SK-N-SH (cell line): ENCODE measurements around the gene MYO9B. TPM values are rescaled to one million over a fixed set of nuclear protein-coding genes. Genes with fewer than 3 reads are reported as not detected.

ENCODE experiments used
- CTCF ChIA-PET: fragments of 300-600, 350-600 bp; formaldehyde crosslinking; extraction: SDS; loops from one replicate; lab custom pipeline; 2021; lab: Yijun Ruan, JAX
- POLR2A ChIA-PET: fragments of 350-600 bp; sonication (Branson Sonifier 250); formaldehyde crosslinking; extraction: SDS; loops from one replicate; lab custom pipeline; 2020; ENCODE audit warnings: antibody characterized with exemption, inconsistent platforms; lab: Yijun Ruan, JAX
- DNase-seq: peaks from one replicate; pipeline ENCODE4 v3.0.0; 2012
- H2AFZ ChIP-seq: fragments of 200-600 bp; sonication (generic); 2 replicates; pipeline ENCODE4 v1.8.1; 2016; ENCODE audit warnings: antibody characterized with exemption, mild to moderate bottlenecking, low read depth
- H3F3A ChIP-seq: fragments of 200-600 bp; sonication (generic); replicated peaks from 2 replicates; pipeline ENCODE3; 2016; ENCODE audit warnings: antibody characterized with exemption, mild to moderate bottlenecking; ENCODE audit not compliant: insufficient read depth
- H3K27ac ChIP-seq, 2 experiments: fragments of 200-500 bp in 1 of 2; fragments of 200-600 bp in 1 of 2; sonication (Bioruptor generic) in 1 of 2; sonication (generic), shearing (Covaris generic) in 1 of 2; 2 replicates each; pipeline versions ENCODE4 v1.5.1 to v1.6.1; 2014 to 2016; ENCODE audit warnings: low read depth in 2 of 2, inconsistent platforms in 1 of 2, low read length in 1 of 2, mild to moderate bottlenecking in 1 of 2, mixed read lengths in 1 of 2
- H3K27me3 ChIP-seq: fragments of 200-600 bp; sonication (generic), shearing (Covaris generic); 2 replicates; pipeline ENCODE4 v1.6.1; 2016; ENCODE audit warnings: mixed run types; ENCODE audit not compliant: insufficient read depth
- H3K36me3 ChIP-seq, 2 experiments: fragments of 200-500 bp in 1 of 2; fragments of 200-600 bp in 1 of 2; sonication (Bioruptor generic) in 1 of 2; sonication (generic) in 1 of 2; replicated peaks in 1 of 2; 2 replicates each; pipeline versions ENCODE3 to v1.5.1; 2014 to 2016; ENCODE audit warnings: low read length in 1 of 2, mild to moderate bottlenecking in 1 of 2; ENCODE audit not compliant: insufficient read depth in 2 of 2, control insufficient read depth in 1 of 2
- H3K4me1 ChIP-seq, 2 experiments: fragments of 200-500 bp in 1 of 2; fragments of 200-600 bp in 1 of 2; sonication (Bioruptor generic) in 1 of 2; sonication (generic), shearing (Covaris generic) in 1 of 2; 2 replicates each; pipeline versions ENCODE4 v1.5.1 to v1.6.1; 2014 to 2016; ENCODE audit warnings: low read depth in 1 of 2, low read length in 1 of 2, mixed run types in 1 of 2; ENCODE audit not compliant: insufficient read depth in 2 of 2, control insufficient read depth in 1 of 2
- H3K4me2 ChIP-seq: fragments of 200-600 bp; sonication (generic), shearing (Covaris generic); 2 replicates; pipeline ENCODE4 v1.6.1; 2017; ENCODE audit warnings: mixed run types
- H3K4me3 ChIP-seq, 2 experiments: fragments of 200-500 bp in 1 of 2; fragments of 200-600 bp in 1 of 2; sonication (Bioruptor generic) in 1 of 2; sonication (generic), shearing (Covaris generic) in 1 of 2; 2 replicates each; pipeline versions ENCODE4 v1.5.1 to v1.8.1; 2014 to 2016; ENCODE audit warnings: low read depth in 2 of 2, inconsistent platforms in 1 of 2, low read length in 1 of 2, mild to moderate bottlenecking in 1 of 2, mixed read lengths in 1 of 2, moderate library complexity in 1 of 2
- H3K79me2 ChIP-seq: fragments of 200-600 bp; sonication (generic); 2 replicates; pipeline ENCODE4 v1.8.1; 2017; ENCODE audit warnings: mild to moderate bottlenecking; ENCODE audit not compliant: insufficient read depth
- H3K9ac ChIP-seq: fragments of 200-600 bp; sonication (generic); 2 replicates; pipeline ENCODE4 v1.6.1; 2017; ENCODE audit warnings: mixed run types
- H3K9me2 ChIP-seq: fragments of 200-600 bp; sonication (generic); 2 replicates; pipeline ENCODE4 v1.6.1; 2017; ENCODE audit warnings: mixed run types
- H3K9me3 ChIP-seq: fragments of 200-600 bp; sonication (generic); 2 replicates; pipeline ENCODE4 v1.6.1; 2017; ENCODE audit warnings: mixed run types, mild to moderate bottlenecking, moderate library complexity
- H4K20me1 ChIP-seq: fragments of 200-600 bp; sonication (generic); 2 replicates; pipeline ENCODE4 v1.6.1; 2017; ENCODE audit warnings: mild to moderate bottlenecking, mixed run types; ENCODE audit not compliant: insufficient read depth
- CHD2 ChIP-seq: fragments of 150-350 bp; IDR thresholded peaks from 2 replicates; pipeline ENCODE4 v1.6.1; 2018; ENCODE audit warnings: low read length; ENCODE audit not compliant: partially characterized antibody
- CTCF ChIP-seq: fragments of 200-600 bp; sonication (generic); IDR thresholded peaks from 2 replicates; pipeline ENCODE4 v1.6.1; 2017; ENCODE audit warnings: antibody characterized with exemption, mild to moderate bottlenecking, moderate library complexity
- ELF1 ChIP-seq: IDR thresholded peaks from 2 replicates; pipeline ENCODE4 v1.4.0; 2012
- FOSL2 ChIP-seq: IDR thresholded peaks from 2 replicates; pipeline ENCODE4 v1.4.0; 2012; ENCODE audit warnings: low read depth, mild to moderate bottlenecking, moderate library complexity, borderline replicate concordance
- FOXJ3 ChIP-seq: sonication (generic); formaldehyde crosslinking; IDR thresholded peaks from 2 replicates; pipeline ENCODE4 v1.5.1; 2020; ENCODE audit warnings: mild to moderate bottlenecking, missing genetic modification reagents
- FOXM1 ChIP-seq: IDR thresholded peaks from 2 replicates; pipeline ENCODE4 v1.4.0; 2012; ENCODE audit warnings: low read depth, mild to moderate bottlenecking
- IRF3 ChIP-seq: fragments of 150-350 bp; IDR thresholded peaks from 2 replicates; pipeline ENCODE4 v1.6.1; 2016; ENCODE audit warnings: mild to moderate bottlenecking, low read depth, low read length
- JUND ChIP-seq: IDR thresholded peaks from 2 replicates; pipeline ENCODE4 v1.4.0; 2012
- MXI1 ChIP-seq: IDR thresholded peaks from 2 replicates; pipeline ENCODE4 v1.6.1; 2012; ENCODE audit warnings: mild to moderate bottlenecking, low read depth, low read length, improper control_type of control experiment
- NRF1 ChIP-seq: IDR thresholded peaks from 2 replicates; pipeline ENCODE4 v1.6.1; 2012; ENCODE audit warnings: low read depth, mild to moderate bottlenecking, low read length
- POLR2AphosphoS5 ChIP-seq: IDR thresholded peaks from 2 replicates; pipeline ENCODE4 v1.6.1; 2012; ENCODE audit warnings: low read depth, low read length
- RFX5 ChIP-seq: IDR thresholded peaks from 2 replicates; pipeline ENCODE4 v1.6.1; 2012; ENCODE audit warnings: mild to moderate bottlenecking, improper control_type of control experiment, low read length
- RXRA ChIP-seq: IDR thresholded peaks from 2 replicates; pipeline ENCODE4 v1.4.0; 2012; ENCODE audit warnings: low read depth, mild to moderate bottlenecking, borderline replicate concordance
- SIN3A ChIP-seq: IDR thresholded peaks from 2 replicates; pipeline ENCODE4 v1.6.1; 2012; ENCODE audit warnings: low read depth, mild to moderate bottlenecking, low read length, moderate library complexity, borderline replicate concordance
- TAF1 ChIP-seq: IDR thresholded peaks from 2 replicates; pipeline ENCODE4 v1.6.1; 2012; ENCODE audit warnings: low read depth, mild to moderate bottlenecking, low read length, moderate library complexity, borderline replicate concordance
- TCF12 ChIP-seq: IDR thresholded peaks from 2 replicates; pipeline ENCODE4 v1.4.0; 2012
- TEAD4 ChIP-seq: IDR thresholded peaks from 2 replicates; pipeline ENCODE4 v1.4.0; 2012; ENCODE audit warnings: mild to moderate bottlenecking, borderline replicate concordance; ENCODE audit not compliant: insufficient read depth
- WGBS: methylation state at CpG from one replicate; pipeline ENCODE4 v1.1.6; 2017; ENCODE audit warnings: low lambda C conversion rate; 5-methylcytosine and 5-hydroxymethylcytosine counted together
- polyA plus RNA-seq, 3 experiments: library from polyadenylated mRNA; depleted of rRNA; stranded (reverse); fragments of >200 nt; gene quantifications; 2 replicates each; pipeline ENCODE4 v1.2.3, GENCODE V29; 2012
- TF ChIP-seq, protein P1 (sequence below): fragments of 150-350 bp; IDR thresholded peaks from 2 replicates; pipeline ENCODE4 v1.6.1; 2017; ENCODE audit warnings: antibody characterized with exemption, low read length, low read depth, borderline replicate concordance
- TF ChIP-seq, protein P2 (sequence below): IDR thresholded peaks from 2 replicates; pipeline ENCODE4 v1.4.0; 2012; ENCODE audit warnings: low read depth, borderline replicate concordance

MYO9B gene
- polyA plus RNA-seq, 1 of the 3 experiments (the other 2 are of a cell fraction), result 37.6 TPM

DNA sequence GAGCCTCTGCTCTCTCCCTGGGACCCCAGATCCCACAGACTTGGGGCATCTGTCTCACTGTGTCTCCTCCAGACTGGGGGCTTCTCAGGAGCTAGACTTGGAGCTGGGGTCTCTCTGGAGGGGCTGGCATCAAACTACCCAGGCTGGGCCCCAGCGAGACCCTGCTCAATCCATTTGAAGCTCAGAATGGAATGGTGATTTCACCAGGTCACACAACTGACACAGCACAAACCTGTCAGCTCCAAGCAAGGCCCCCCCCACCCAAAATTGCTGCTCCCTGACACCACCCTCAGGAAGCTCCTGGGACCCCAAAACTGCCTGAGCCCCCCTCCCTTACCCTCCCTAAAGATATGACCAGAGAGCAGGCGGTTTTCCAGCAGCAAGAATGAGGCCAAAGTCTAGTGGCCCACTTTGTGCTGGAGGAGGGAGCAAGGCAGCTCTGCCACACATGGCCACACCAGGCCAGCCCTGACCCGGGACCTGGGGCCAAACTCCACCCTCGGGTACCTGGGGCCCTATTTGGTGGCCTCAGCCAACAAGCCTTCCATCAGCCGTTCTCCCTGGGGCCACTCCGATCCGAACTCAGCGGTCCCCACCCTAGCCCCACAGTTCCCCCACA, 167.7 kb downstream of the MYO9B start:
- Histone ChIP-seq H3K36me3 (peaks cover 3 to 7% of the 10 kb centered on the region in 2 experiments), H3K27me3 (no peaks in the 10 kb centered on the region), H3K4me3 (peak overlapping the region; percentile 92 to 97), H3K4me1 (peaks cover 6 to 23% of the 10 kb centered on the region in 2 experiments; a peak in 2 of 4 replicates), H3F3A (peaks cover 12% of the 10 kb centered on the region), H3K79me2 (peaks cover 65% of the 10 kb centered on the region), H3K9me2 (no peaks in the 10 kb centered on the region), H2AFZ (no peak overlapping the region), H4K20me1 (peaks cover 16% of the 10 kb centered on the region; the same call in 1 of the 2 replicates), H3K4me2 (peak overlapping the region; percentile 99), H3K9me3 (no peaks in the 10 kb centered on the region), H3K27ac (peak overlapping the region; percentile 34 to 81; a peak in 3 of 4 replicates), H3K9ac (peak overlapping the region; percentile 67)
- CTCF ChIA-PET, result interaction anchor here (0.8 to 3.1 kb wide), 3 partner anchors 9 to 40 kb away, joined by 3 to 13 read pairs (median 3); no protein-coding TSS in a partner anchor
- 53% methylated on average over 7 of the region's 8 CpGs for WGBS
- TF ChIP-seq, protein P1, sequence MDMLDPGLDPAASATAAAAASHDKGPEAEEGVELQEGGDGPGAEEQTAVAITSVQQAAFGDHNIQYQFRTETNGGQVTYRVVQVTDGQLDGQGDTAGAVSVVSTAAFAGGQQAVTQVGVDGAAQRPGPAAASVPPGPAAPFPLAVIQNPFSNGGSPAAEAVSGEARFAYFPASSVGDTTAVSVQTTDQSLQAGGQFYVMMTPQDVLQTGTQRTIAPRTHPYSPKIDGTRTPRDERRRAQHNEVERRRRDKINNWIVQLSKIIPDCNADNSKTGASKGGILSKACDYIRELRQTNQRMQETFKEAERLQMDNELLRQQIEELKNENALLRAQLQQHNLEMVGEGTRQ, result no peak
- no peak for TF ChIP-seq TEAD4
- TF ChIP-seq MXI1, result 0 out of 2 replicates have a peak, but pooled peaks have one; percentile 6
- POLR2A ChIA-PET, result interaction anchor here (1.4 to 3.7 kb wide), 5 partner anchors 8 to 62 kb away, joined by 3 to 15 read pairs (median 5); partner anchors contain the start of genes ANKLE1, BABAM1, MRPL34 and USE1
- peak; percentile 52 for DNase-seq

DNA sequence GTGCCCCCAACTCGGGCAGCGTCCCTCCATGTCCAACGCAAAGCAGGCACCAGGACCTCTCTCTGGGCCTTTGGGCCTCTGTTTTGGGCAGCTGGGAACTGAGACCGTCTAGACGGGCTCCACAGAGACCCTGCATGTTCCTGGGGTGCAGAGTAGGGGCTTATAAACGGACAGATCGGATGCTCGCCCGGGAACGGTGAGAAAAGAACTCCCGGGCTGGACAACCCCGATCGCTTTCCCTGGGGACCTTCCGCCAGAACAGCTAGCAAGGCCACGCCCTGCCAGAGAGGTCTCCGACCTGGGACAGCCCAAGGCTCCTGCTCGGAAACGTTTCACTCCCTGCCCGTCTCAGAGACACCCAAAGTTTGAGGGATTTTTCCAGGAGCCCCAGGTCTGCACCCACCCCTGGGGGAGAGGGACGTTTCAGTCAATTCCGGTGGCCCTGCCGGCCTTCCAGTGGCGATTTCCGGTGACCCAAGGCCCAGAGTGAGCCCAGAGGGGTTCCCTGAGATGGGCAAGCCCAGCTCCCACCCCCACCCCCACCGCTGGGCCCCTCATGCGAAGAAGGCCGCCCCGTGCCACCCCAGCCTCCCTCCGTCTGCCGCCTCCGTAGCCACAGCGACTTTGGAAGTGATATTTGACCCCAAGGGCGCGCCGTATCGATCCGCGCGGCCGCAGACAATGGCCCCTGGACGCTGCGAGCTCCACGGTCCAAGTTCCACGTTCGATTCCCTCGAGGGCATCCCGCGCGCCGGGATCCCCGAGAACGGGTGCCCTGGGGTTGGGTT, 168.4 kb downstream of the MYO9B start:
- Histone ChIP-seq H3K79me2 (peaks cover 60% of the 10 kb centered on the region), H3F3A (peaks cover 11% of the 10 kb centered on the region), H3K9me2 (no peaks in the 10 kb centered on the region), H2AFZ (peak overlapping the region; percentile 46; the same call in 1 of the 2 replicates), H3K4me3 (peak overlapping the region; percentile 92 to 97), H3K27ac (peak overlapping the region; percentile 34 to 81; a peak in 3 of 4 replicates), H3K27me3 (no peaks in the 10 kb centered on the region), H3K4me2 (peak overlapping the region; percentile 99), H3K9me3 (no peaks in the 10 kb centered on the region), H3K4me1 (peaks cover 6 to 27% of the 10 kb centered on the region in 2 experiments; a peak in 2 of 4 replicates), H4K20me1 (peaks cover 16% of the 10 kb centered on the region; the same call in 1 of the 2 replicates), H3K9ac (peak overlapping the region; percentile 67), H3K36me3 (peaks cover 3 to 7% of the 10 kb centered on the region in 2 experiments)
- 0% methylated on average over 15 of the region's 52 CpGs for WGBS
- ChIA-PET CTCF (interaction anchor here (1.1 to 3.1 kb wide), 4 partner anchors 8 to 39 kb away, joined by 3 to 13 read pairs (median 4); no protein-coding TSS in a partner anchor), POLR2A (interaction anchor here (1.4 to 3.7 kb wide), 5 partner anchors 9 to 61 kb away, joined by 3 to 15 read pairs (median 5); partner anchors contain the start of genes ANKLE1, BABAM1, MRPL34 and USE1)
- DNase-seq, result peak; percentile 71
- TF ChIP-seq ELF1 (no peak), IRF3 (no peak), FOXM1 (no peak), CTCF (no peak), MXI1 (0 out of 2 replicates have a peak, but pooled peaks have one; percentile 15), RXRA (no peak), TCF12 (no peak), RFX5 (no peak), FOXJ3 (CRISPR knock-in tag) (no peak), POLR2AphosphoS5 (no peak), TAF1 (no peak), NRF1 (no peak), JUND (no peak), FOSL2 (no peak), CHD2 (no peak), SIN3A (peak; percentile 7; the same call in 1 of the 2 replicates)
- TF ChIP-seq, protein P2, sequence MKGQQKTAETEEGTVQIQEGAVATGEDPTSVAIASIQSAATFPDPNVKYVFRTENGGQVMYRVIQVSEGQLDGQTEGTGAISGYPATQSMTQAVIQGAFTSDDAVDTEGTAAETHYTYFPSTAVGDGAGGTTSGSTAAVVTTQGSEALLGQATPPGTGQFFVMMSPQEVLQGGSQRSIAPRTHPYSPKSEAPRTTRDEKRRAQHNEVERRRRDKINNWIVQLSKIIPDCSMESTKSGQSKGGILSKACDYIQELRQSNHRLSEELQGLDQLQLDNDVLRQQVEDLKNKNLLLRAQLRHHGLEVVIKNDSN, result no peak
